Endothelial cell of umbilical vein (primary cell): ENCODE data around the gene FOXD3.

ENCODE experiments used
- EZH2 ChIP-seq: IDR thresholded peaks from 2 replicates; pipeline ENCODE4 v1.6.1; 2012; ENCODE audit warnings: borderline replicate concordance, low read depth, mild to moderate bottlenecking, moderate library complexity, low read length, inconsistent platforms; ENCODE audit not compliant: severe bottlenecking
- FOS ChIP-seq: IDR thresholded peaks from 2 replicates; pipeline ENCODE4 v1.6.1; 2011; ENCODE audit warnings: mild to moderate bottlenecking, low read length, moderate library complexity, borderline replicate concordance; ENCODE audit not compliant: insufficient read depth
- POLR2AphosphoS5 ChIP-seq: IDR thresholded peaks from 2 replicates; pipeline ENCODE4 v1.6.1; 2012; ENCODE audit warnings: low read depth, mild to moderate bottlenecking, control low read depth, low read length, moderate library complexity; ENCODE audit not compliant: insufficient read depth
- TF ChIP-seq, protein P1 (sequence below), 2 donors: IDR thresholded peaks; 1 replicate in 1 of 2; 2 replicates in 1 of 2; pipeline ENCODE4 v1.5.1; 2011; ENCODE audit warnings: low read length in 2 of 2, mild to moderate bottlenecking in 2 of 2, moderate library complexity in 2 of 2, control low read depth in 1 of 2, inconsistent platforms in 1 of 2, low read depth in 1 of 2; ENCODE audit not compliant: insufficient read depth in 1 of 2; ENCODE audit errors: extremely low read depth in 1 of 2

DNA sequence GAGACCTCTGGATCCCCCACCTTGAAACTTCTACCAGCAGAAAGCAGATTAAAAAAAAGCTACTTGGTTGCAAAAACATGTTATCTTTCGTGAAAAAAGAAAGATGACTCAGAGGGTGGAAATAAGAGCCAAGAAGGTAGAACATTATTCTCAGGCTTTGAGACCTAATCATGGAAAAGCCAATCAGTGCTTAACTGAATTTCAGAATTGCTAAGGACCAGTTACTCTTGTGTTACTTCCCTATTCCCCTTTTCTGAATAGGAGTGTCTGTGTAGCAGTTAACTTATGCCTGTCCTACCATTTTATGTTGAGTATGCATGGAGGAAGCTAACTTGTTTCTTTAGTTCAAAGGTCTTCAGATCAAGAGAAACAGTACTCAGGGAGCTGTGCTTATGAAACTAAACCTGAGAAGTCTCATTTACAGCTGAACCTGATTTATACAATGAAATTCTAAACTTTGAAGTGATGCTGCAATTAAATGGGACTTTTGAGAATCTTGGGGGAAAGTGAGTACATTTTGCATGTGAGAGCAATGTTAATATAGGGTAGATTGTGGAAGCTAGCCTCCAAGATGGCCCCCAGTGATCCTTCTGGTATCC lies 15.1 kb upstream of the FOXD3 start:
- TF ChIP-seq, protein P1, sequence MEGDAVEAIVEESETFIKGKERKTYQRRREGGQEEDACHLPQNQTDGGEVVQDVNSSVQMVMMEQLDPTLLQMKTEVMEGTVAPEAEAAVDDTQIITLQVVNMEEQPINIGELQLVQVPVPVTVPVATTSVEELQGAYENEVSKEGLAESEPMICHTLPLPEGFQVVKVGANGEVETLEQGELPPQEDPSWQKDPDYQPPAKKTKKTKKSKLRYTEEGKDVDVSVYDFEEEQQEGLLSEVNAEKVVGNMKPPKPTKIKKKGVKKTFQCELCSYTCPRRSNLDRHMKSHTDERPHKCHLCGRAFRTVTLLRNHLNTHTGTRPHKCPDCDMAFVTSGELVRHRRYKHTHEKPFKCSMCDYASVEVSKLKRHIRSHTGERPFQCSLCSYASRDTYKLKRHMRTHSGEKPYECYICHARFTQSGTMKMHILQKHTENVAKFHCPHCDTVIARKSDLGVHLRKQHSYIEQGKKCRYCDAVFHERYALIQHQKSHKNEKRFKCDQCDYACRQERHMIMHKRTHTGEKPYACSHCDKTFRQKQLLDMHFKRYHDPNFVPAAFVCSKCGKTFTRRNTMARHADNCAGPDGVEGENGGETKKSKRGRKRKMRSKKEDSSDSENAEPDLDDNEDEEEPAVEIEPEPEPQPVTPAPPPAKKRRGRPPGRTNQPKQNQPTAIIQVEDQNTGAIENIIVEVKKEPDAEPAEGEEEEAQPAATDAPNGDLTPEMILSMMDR (IDR thresholded peaks at IDR 0.05; ENCODE audit: extremely low read depth in 1 of 2, insufficient read depth in 1 of 2, low read depth in 1 of 2, low read length in 2 of 2): no peak
- TF ChIP-seq FOS: no peak
- no peak for TF ChIP-seq POLR2AphosphoS5
- TF ChIP-seq EZH2: no peak
